GM19240 (cell line): ENCODE results near the gene C8B.

ENCODE experiments used
- DNase-seq: peaks from one replicate; pipeline ENCODE4 v3.0.0; 2011; ENCODE audit warnings: low spot score; ENCODE audit not compliant: insufficient read length

C8B gene

GRCh38 chr1:56972976-56973375 lies 7.2 kb upstream of the C8B start:
- DNase-seq: no peak

DNA sequence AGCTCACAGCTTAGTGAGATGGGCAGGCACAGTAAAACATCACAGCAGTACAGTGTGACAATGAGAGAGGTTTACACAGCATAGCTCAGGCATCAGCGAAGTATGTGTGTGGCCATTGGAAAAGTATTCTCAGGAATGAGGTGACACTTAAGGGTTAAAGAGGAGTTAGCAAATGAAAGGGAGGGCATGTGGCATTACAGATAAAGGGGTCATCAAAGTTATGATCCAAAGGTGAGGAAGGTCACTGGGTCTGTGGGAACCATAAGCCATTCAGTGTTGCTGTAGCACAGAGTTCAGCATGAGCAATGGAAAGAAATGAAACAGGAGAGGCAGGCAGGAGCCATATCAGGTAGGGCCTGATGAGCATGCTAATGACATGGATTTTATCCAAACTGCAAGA lies 4.5 kb upstream of the C8B start:
- DNase-seq: no peak

DNA sequence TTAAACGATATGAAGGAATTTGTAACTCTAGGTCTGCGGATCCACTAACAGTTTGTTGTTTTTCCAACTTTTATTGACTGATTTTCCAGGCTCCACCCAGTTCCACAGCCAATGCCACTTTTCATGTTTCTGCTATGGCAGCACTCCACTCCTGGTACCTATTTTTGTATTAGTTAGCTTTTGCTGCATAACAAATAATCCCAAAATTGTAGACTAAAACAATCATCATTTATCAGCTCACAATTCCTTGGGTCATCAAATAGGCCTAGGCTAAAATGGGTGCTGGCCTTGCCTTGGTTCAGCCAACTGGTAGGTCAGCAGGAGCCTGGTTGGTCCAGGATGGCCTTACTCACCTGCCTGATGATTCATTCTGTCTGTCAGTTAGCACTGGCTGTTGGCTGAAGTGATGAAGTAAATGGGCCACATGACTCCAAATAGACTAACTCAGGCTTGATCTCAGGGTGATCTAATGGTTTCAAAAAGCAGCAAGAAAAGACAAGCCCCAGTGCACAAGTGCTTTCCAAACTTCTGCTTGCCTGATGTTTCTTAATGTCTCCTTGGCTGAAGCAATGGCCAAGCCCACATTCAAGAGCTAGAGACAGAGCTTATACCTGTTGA lies 3.2 kb upstream of the C8B start:
- DNase-seq: no peak

GRCh38 chr1:56967900-56968832 lies 2.4 kb upstream of the C8B start:
- no peak for DNase-seq

DNA sequence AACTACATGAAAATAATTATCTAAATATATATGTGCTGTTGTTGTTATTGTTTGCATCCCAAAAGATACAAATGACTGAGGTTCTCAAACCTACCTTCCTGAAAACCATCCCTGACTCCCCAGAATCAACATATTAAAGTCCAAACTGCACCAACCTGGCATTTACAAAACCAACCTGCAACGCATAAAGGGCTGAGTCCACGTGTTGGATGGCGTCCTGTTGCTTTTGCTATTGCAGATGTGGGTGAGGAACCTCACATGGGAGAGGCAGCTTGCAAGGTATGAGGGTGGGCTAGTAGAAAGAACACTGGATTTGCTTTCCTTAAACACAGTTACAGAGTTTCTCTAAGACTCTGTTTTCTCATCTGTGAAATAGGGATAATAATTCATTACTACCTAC lies 1.5 kb upstream of the C8B start:
- no peak for DNase-seq

DNA sequence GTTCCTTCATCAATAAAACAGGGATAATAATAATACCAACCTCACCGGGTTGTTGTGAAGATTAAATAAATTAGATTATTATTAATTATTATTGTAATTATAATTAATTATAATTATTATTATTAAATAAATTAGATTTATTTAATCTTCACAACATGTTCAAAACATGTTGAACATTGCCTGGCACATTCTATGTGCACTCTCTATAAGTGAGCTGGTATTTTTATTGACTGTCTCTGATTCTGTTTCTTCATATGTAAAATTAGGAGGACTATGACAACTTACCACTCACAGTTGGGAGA lies 834 bp upstream of the C8B start:
- no peak for DNase-seq

- no peak for DNase-seq
These were observed 624 bp downstream of the C8B start for GRCh38 chr1:56965191-56965590.

- no peak for DNase-seq
These were observed 1.3 kb downstream of the C8B start for GRCh38 chr1:56964349-56965017.

DNA sequence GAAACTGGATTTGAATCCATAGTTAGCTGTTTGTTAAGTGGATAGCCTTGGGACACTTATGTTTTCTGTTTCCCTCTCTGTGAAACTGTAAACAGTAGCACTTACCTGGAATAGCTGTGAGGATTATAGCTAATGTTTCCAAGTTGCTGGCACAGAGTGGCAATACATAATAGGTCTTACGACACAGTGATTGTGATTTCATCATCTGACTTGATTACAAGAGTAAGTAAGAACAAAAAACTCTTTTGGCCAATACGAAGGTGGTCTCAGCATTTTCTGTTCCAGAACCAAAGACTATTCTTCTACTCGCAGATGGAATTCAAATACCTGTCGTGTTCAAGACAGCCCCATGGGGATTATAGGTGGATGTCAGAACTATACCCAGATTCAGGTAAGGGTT lies 2.1 kb downstream of the C8B start:
- DNase-seq: no peak

DNA sequence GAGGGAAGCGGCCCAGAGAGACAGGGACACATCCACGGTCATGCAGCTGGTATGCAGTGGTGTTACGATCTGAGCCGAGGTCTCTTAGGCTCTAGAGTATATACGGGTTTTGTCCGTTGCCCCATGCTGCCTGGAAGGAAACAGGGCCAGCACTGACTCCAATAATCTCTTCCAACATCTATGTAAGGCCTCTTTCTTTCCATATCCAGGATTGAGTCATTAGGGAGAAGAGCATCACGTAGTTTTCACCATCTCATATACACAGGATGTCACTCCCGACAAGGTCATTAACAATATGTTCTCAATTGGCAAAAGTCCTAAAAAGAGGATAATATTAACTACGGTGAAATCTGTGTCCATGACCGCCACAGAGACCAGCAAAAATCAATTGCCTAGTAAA lies 4.4 kb downstream of the C8B start:
- no peak for DNase-seq

- no peak for DNase-seq
These were observed 7.3 kb downstream of the C8B start for GRCh38 chr1:56958526-56958925.

GRCh38 chr1:56957931-56958330 lies 7.9 kb downstream of the C8B start:
- no peak for DNase-seq

DNA sequence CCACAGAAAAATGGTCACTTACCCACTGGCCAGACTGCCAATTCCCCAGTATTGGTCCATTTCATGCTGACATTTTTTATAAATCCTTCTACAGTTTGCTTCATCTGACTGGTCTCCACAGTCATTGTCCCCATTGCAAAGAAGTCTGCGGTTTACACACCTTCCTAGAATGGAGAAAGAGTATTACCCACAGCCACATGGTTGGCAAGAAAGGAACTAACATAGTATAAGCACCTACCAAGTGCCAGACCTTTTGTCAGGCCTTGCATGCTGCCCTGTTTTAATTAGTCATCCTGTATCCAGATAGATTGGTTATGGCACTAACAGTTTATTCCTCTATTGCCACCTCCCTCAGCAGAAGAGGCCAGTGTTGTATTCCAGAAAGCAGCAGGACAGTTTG lies 11.2 kb downstream of the C8B start:
- DNase-seq: no peak

GRCh38 chr1:56953386-56953785 lies 12.4 kb downstream of the C8B start:
- DNase-seq: no peak

DNA sequence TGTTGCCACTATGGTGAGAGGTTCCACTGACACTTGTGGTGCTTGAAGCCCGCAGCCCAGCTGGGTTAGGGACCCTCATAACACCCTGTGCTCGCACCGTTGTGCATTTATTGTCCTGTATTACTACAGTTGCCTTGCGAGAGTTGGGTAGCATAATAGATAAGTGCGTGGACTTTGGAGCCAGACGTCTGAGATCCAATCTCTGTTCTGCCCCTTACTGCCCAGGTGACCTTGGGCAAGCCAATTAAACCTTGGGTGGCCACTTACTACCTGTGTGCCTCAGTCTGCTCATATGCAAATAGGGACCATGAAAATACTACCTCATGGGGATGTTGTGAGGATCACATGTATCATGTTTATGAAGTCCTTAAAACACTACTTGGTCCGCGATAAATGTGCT lies 13.3 kb downstream of the C8B start:
- DNase-seq: no peak

GRCh38 chr1:56948403-56949023 lies 17.3 kb downstream of the C8B start:
- no peak for DNase-seq

GRCh38 chr1:56940039-56940438 lies 25.8 kb downstream of the C8B start:
- DNase-seq: no peak

- DNase-seq: no peak
These were observed 26.6 kb downstream of the C8B start for GRCh38 chr1:56939209-56939608.

DNA sequence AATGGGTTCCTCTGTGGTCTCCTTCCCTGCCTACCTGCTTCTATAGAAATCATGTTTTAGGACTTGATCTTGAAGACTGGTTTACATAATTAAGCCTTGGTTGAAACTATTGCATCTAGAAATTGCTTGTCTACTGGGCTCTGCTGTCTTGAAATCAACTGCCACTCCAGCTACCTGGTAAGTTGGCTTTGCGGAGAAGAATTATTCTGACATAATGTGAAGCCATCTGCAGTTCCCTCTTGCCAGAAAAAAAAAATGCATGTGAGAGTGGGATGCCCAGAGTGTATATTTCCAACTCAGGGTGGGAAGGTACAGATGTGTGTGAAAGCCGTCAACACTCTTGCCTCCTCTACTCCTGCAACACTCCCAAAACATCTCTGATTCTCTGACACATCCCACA lies 27.2 kb downstream of the C8B start:
- no peak for DNase-seq

- DNase-seq: no peak
These were observed 31.3 kb downstream of the C8B start for GRCh38 chr1:56934430-56935060.

DNA sequence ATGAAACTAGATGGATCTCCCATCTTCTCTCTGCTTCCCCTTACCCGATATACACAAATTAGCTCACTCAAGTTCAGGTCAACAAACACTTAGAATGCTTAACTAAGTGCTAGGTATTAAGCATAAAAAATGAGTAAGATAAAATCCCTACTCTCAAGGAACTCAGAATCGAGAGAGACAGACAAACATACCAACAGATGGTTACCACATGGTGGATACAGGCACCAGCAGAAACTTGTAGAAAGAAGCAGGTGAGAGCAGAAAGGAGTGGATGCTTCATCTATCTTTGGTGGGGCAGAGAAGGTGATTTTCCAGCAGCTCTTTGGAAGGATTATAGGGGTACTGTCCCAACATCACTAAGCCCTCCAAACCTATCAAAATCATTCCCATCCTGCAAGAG lies 32.2 kb downstream of the C8B start:
- DNase-seq: no peak

- DNase-seq: no peak
These were observed 32.7 kb downstream of the C8B start for GRCh38 chr1:56933161-56933560.
